Inferior parietal cortex (tissue), 1 donor: ENCODE measurements around the gene TSNAX.
"Not testable (repeated sequence)": the region's sequence is repeated elsewhere in the genome, so short reads cannot be mapped to it uniquely, and the experiment has no call there.

ENCODE experiments used
- DNase-seq: peaks from one replicate; pipeline ENCODE4 v3.0.0-alpha.2; 2016; ENCODE audit errors: extremely low spot score

Gene TSNAX

GRCh38 chr1:231528172-231529029 lies at the start of gene TSNAX:
Gene TSNAX, plus strand, starts transcription at chr1:231528669. Its CDS starts 142 bp downstream, at chr1:231528811.
- DNase-seq, result peak; percentile 97

- DNase-seq, result no peak
These were observed 49.7 kb upstream of the TSNAX start for GRCh38 chr1:231478811-231479210.

GRCh38 chr1:231480008-231480407 lies 48.5 kb upstream of the TSNAX start:
- DNase-seq, result no peak

- no peak for DNase-seq
These were observed 47.2 kb upstream of the TSNAX start for GRCh38 chr1:231481289-231481688.

GRCh38 chr1:231485029-231485784 lies 43.3 kb upstream of the TSNAX start:
- no peak for DNase-seq

GRCh38 chr1:231487019-231487418 lies 41.5 kb upstream of the TSNAX start:
- no peak for DNase-seq

GRCh38 chr1:231487910-231488309 lies 40.6 kb upstream of the TSNAX start:
- DNase-seq, result no peak

GRCh38 chr1:231493421-231494185 lies 34.9 kb upstream of the TSNAX start:
- DNase-seq, result peak; percentile 6

- no peak for DNase-seq
These were observed 33.9 kb upstream of the TSNAX start for GRCh38 chr1:231494439-231495110.

- DNase-seq, result no peak
These were observed 30.8 kb upstream of the TSNAX start for GRCh38 chr1:231497629-231498152.

GRCh38 chr1:231499148-231499763 lies 29.2 kb upstream of the TSNAX start:
- DNase-seq, result no peak

- no peak for DNase-seq
These were observed 27.8 kb upstream of the TSNAX start for GRCh38 chr1:231500666-231501065.

GRCh38 chr1:231503168-231503567 lies 25.3 kb upstream of the TSNAX start:
- DNase-seq, result not testable (repeated sequence)

GRCh38 chr1:231507476-231508355 lies 20.8 kb upstream of the TSNAX start:
- DNase-seq, result no peak

GRCh38 chr1:231508497-231508896 lies 20.0 kb upstream of the TSNAX start:
- no peak for DNase-seq

- no peak for DNase-seq
These were observed 19.5 kb upstream of the TSNAX start for GRCh38 chr1:231508941-231509340.

GRCh38 chr1:231512147-231512698 lies 16.2 kb upstream of the TSNAX start:
- no peak for DNase-seq

GRCh38 chr1:231515748-231516147 lies 12.7 kb upstream of the TSNAX start:
- no peak for DNase-seq

GRCh38 chr1:231517076-231517475 lies 11.4 kb upstream of the TSNAX start:
- DNase-seq, result no peak
